GM12892 (cell line): ENCODE results near the gene FBP1.

ENCODE experiments used
- POLR2A ChIP-seq: IDR thresholded peaks from 2 replicates; pipeline ENCODE4 v1.6.1; 2011; ENCODE audit warnings: low read depth, low read length, control low read depth
- POLR2AphosphoS5 ChIP-seq: IDR thresholded peaks from 2 replicates; pipeline ENCODE4 v1.6.1; 2011; ENCODE audit warnings: low read depth, low read length, control low read depth

- no peak for TF ChIP-seq POLR2A
- TF ChIP-seq POLR2AphosphoS5, result no peak
Measured at GRCh38 chr9:94677929-94678328, 38.6 kb upstream of the FBP1 start.
